Common myeloid progenitor, CD34-positive (primary cell): Measurements from ENCODE around the gene PGM2L1.

Experiments used
- CTCF ChIA-PET: fragments of 350-600 bp; sonication (Branson Sonifier 250); formaldehyde crosslinking; loops from one replicate; lab custom pipeline; 2021; ENCODE audit warnings: antibody characterized with exemption; lab: Charles Lee
- POLR2A ChIA-PET: fragments of 350-600 bp; sonication (Branson Sonifier 250); formaldehyde crosslinking; loops from one replicate; lab custom pipeline; 2021; ENCODE audit warnings: antibody characterized with exemption; lab: Charles Lee
- DNase-seq, 3 donors: peaks; one replicate each; pipeline versions ENCODE4 v3.0.0 to v3.0.0-alpha.2; 2013
- H3K27ac ChIP-seq, 2 experiments: 1 replicate in 1 of 2; 2 replicates in 1 of 2; pipeline ENCODE4 v1.7.0; 2013; ENCODE audit warnings: inconsistent platforms in 2 of 2, low read length in 2 of 2, mild to moderate bottlenecking in 2 of 2, low read depth in 1 of 2, moderate library complexity in 1 of 2; ENCODE audit not compliant: severe bottlenecking in 2 of 2, insufficient read depth in 1 of 2, poor library complexity in 1 of 2
- H3K27me3 ChIP-seq, 5 experiments: replicated peaks in 2 of 5; 1 replicate in 3 of 5; 2 replicates in 2 of 5; pipeline versions ENCODE4 v1.6.1 to v1.7.0; 2013; ENCODE audit warnings: low read length in 4 of 5, mild to moderate bottlenecking in 2 of 5, moderate library complexity in 2 of 5, inconsistent platforms in 1 of 5; ENCODE audit not compliant: insufficient read depth in 5 of 5, control insufficient read depth in 4 of 5
- H3K36me3 ChIP-seq, 4 experiments: 1 replicate in 2 of 4; 2 replicates in 2 of 4; pipeline versions ENCODE4 v1.6.1 to v1.7.0; 2013; ENCODE audit warnings: low read length in 3 of 4, control low read depth in 1 of 4, mild to moderate bottlenecking in 1 of 4; ENCODE audit not compliant: control insufficient read depth in 4 of 4, insufficient read depth in 4 of 4
- H3K4me1 ChIP-seq, 4 experiments: 1 replicate in 3 of 4; 2 replicates in 1 of 4; pipeline versions ENCODE4 v1.6.1 to v1.7.1; 2013; ENCODE audit warnings: low read length in 3 of 4, mild to moderate bottlenecking in 3 of 4, control low read depth in 1 of 4, inconsistent platforms in 1 of 4, moderate library complexity in 1 of 4; ENCODE audit not compliant: control insufficient read depth in 4 of 4, insufficient read depth in 4 of 4; ENCODE audit errors: control extremely low read depth in 1 of 4
- H3K4me3 ChIP-seq, 7 experiments: 1 replicate in 4 of 7; 2 replicates in 3 of 7; pipeline versions ENCODE4 v1.5.1 to v1.7.0; 2013; ENCODE audit warnings: mild to moderate bottlenecking in 7 of 7, low read length in 6 of 7, moderate library complexity in 6 of 7, inconsistent platforms in 2 of 7, low read depth in 2 of 7, control low read depth in 1 of 7; ENCODE audit not compliant: insufficient read depth in 4 of 7, control insufficient read depth in 1 of 7; ENCODE audit errors: extremely low read depth in 1 of 7
- H3K9me3 ChIP-seq, 5 experiments: 1 replicate in 4 of 5; 2 replicates in 1 of 5; pipeline versions ENCODE4 v1.6.1 to v1.7.1; 2013; ENCODE audit warnings: low read length in 4 of 5, mild to moderate bottlenecking in 2 of 5, inconsistent platforms in 1 of 5, low read depth in 1 of 5, moderate library complexity in 1 of 5; ENCODE audit not compliant: control insufficient read depth in 4 of 5, insufficient read depth in 2 of 5; ENCODE audit errors: control extremely low read depth in 1 of 5
- WGBS: methylation state at CpG from one replicate; pipeline ENCODE4 v1.1.5; 2013; ENCODE audit not compliant: insufficient coverage; 5-methylcytosine and 5-hydroxymethylcytosine counted together

Gene PGM2L1

DNA sequence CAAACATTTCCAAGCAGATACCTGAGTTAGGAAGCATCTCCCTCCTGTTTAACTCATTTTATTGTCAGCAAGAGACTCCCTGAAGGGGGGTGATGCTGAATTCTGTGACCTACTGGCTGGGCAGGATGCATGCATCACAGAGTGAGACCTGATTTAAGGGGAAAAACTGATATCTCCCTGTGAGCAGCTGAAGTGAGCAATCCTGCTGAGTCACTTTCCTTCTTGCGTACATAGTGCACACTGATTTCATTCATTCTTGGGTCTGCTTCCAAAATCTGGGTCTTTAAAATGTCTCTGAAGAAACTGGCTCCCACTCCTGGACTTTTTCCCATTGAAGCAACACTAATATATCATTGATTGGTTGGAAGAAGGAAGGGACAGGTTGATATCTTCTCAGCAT lies 110.1 kb downstream of the PGM2L1 start:
- H3K4me1 ChIP-seq: no peaks in the 10 kb centered on the region
- H3K27ac ChIP-seq: no peak overlapping the region
- WGBS: no CpG with 5 or more reads among the region's 1 CpG
- ChIA-PET POLR2A (no interaction called here), CTCF (no interaction called here)
- no peak overlapping the region for H3K4me3 ChIP-seq
- peak; percentile 39 to 70 (median 67) for DNase-seq
- peaks cover 0 to 2% (median 0%) of the 10 kb centered on the region in 5 experiments for H3K27me3 ChIP-seq
- no peaks in the 10 kb centered on the region for H3K36me3 ChIP-seq
- H3K9me3 ChIP-seq: no peaks in the 10 kb centered on the region

- H3K27ac ChIP-seq: no peak overlapping the region
- CTCF ChIA-PET: no interaction called here
- no peaks in the 10 kb centered on the region for H3K4me1 ChIP-seq
- no peak for DNase-seq
- POLR2A ChIA-PET: no interaction called here
- 100% methylated on average over 2 of the region's 2 CpGs for WGBS
- peaks cover 0 to 2% (median 0%) of the 10 kb centered on the region in 5 experiments for H3K27me3 ChIP-seq
- H3K4me3 ChIP-seq: no peak overlapping the region
- no peaks in the 10 kb centered on the region for H3K36me3 ChIP-seq
- H3K9me3 ChIP-seq: peaks cover 0 to 3% (median 0%) of the 10 kb centered on the region in 5 experiments
These were observed 113.8 kb downstream of the PGM2L1 start for GRCh38 chr11:74284466-74284865.

DNA sequence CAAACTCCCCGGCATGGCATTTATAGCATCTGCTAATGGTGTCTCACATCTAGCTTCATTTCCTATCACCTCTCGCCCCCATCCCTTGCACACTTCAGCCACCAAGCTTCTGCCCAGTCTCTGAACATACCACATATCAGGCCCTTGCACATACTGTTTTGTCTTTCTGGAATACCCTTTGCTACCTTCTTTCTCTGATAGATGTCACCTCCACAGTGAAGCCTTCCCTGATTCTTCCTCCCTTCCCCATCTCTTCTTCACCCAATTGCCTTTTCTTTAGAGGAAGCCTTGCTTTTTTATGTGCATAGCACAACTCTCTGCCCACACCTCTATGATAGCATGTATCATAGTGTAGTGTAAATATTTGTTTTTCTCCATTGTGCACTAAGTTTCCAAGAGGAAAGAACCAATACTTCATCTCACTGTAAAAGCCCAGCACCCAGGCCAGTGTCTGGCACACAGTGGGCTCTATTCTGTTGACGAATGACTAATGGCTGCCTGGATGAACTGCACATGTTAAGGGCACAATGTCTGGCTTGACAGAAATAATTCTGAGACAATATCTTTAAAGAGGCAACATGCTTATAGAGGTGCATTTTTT lies 114.6 kb downstream of the PGM2L1 start:
- H3K27ac ChIP-seq: no peak overlapping the region
- no peak overlapping the region for H3K4me3 ChIP-seq
- 92% methylated on average over 3 of the region's 3 CpGs for WGBS
- H3K36me3 ChIP-seq: no peaks in the 10 kb centered on the region
- ChIA-PET CTCF (no interaction called here), POLR2A (no interaction called here)
- no peaks in the 10 kb centered on the region for H3K4me1 ChIP-seq
- peaks cover 0 to 3% (median 0%) of the 10 kb centered on the region in 5 experiments for H3K9me3 ChIP-seq
- H3K27me3 ChIP-seq: peaks cover 0 to 2% (median 0%) of the 10 kb centered on the region in 5 experiments
- no peak for DNase-seq

GRCh38 chr11:74282914-74283371 lies 115.3 kb downstream of the PGM2L1 start:
- Histone ChIP-seq H3K4me3 (no peak overlapping the region), H3K27ac (no peak overlapping the region), H3K9me3 (peaks cover 0 to 3% (median 0%) of the 10 kb centered on the region in 5 experiments), H3K27me3 (peaks cover 0 to 2% (median 0%) of the 10 kb centered on the region in 5 experiments), H3K4me1 (no peaks in the 10 kb centered on the region), H3K36me3 (no peaks in the 10 kb centered on the region)
- 87% methylated on average over 5 of the region's 5 CpGs for WGBS
- no peak for DNase-seq
- CTCF ChIA-PET: no interaction called here
- POLR2A ChIA-PET: no interaction called here

DNA sequence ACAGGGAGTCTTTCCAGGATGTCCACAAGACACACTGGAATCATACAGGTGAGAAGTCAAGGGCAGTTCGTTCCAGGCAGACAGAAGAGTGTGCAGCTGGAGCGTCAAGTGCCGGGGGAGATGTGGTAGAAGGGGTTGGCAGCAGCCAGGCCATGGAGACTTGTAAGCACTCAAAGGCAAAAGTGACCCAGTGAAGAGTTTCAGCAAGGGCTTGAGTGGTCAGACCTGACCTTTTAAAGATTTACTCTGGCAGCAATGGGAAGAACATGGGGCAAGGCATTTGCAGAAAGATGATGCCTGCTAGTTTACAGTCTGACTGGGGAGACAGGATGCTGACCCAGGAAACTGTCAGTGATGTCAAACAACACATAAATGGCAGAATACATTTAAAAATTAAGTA lies 115.8 kb downstream of the PGM2L1 start:
- peaks cover 0 to 3% (median 0%) of the 10 kb centered on the region in 5 experiments for H3K9me3 ChIP-seq
- no peak overlapping the region for H3K4me3 ChIP-seq
- no peaks in the 10 kb centered on the region for H3K4me1 ChIP-seq
- no peak for DNase-seq
- 97% methylated on average over 3 of the region's 3 CpGs for WGBS
- ChIA-PET CTCF (no interaction called here), POLR2A (no interaction called here)
- no peak overlapping the region for H3K27ac ChIP-seq
- H3K27me3 ChIP-seq: peaks cover 0 to 2% (median 0%) of the 10 kb centered on the region in 5 experiments
- H3K36me3 ChIP-seq: no peaks in the 10 kb centered on the region

DNA sequence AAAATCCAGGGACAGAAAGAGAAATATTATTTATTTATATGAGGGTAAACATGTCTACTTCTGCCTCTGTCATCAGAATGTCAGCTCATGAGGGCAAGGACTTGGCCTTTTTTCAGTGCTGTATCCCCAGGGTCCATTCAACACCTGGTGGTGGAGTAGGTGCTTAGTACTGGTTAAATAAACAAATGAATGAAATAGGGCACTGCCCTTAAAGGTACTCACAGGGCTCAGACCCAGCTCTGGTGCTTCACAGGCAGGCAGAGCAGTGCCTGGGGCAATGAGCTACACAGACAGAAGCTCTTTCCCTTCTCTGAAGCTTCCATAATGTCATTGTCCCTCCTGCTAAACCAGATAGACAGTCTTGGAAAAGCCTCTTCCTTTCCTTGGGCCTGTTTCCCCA lies 117.7 kb downstream of the PGM2L1 start:
- POLR2A ChIA-PET: no interaction called here
- DNase-seq: no peak
- peaks cover 0 to 3% (median 0%) of the 10 kb centered on the region in 5 experiments for H3K9me3 ChIP-seq
- H3K36me3 ChIP-seq: no peaks in the 10 kb centered on the region
- H3K27me3 ChIP-seq: no peaks in the 10 kb centered on the region
- CTCF ChIA-PET: no interaction called here
- no peaks in the 10 kb centered on the region for H3K4me1 ChIP-seq
- H3K27ac ChIP-seq: no peak overlapping the region
- H3K4me3 ChIP-seq: no peak overlapping the region
